ENCODE measurements around the gene KRTAP5-11. TPM values are rescaled to one million over a fixed set of nuclear protein-coding genes. Genes with fewer than 3 reads are reported as not detected.
A peak's percentile ranks its signal among the peaks of the same experiment; 100 is the strongest.
"Not testable (repeated sequence)": the region's sequence is repeated elsewhere in the genome, so short reads cannot be mapped to it uniquely, and the experiment has no call there.

Gene KRTAP5-11
- total RNA-seq, 3 donors from 2014 or later (not counting 1 experiment from before 2014, with no cell fraction given), result not detected

GRCh38 chr11:71535825-71536224, 46.9 kb downstream of the KRTAP5-11 start:
- intact Hi-C loops (cut with micrococcal nuclease), result no loop called here
- Histone ChIP-seq H3K9me3 (ENCODE audit: control insufficient read depth, insufficient read depth, low read length) (no peaks in the 10 kb centered on the region), H3K27ac (ENCODE audit: low read length) (no peak overlapping the region), H3K27me3 (ENCODE audit: control insufficient read depth, insufficient read depth, low read length) (no peaks in the 10 kb centered on the region), H3K36me3 (ENCODE audit: control insufficient read depth, insufficient read depth, low read length) (no peaks in the 10 kb centered on the region), H3K4me1 (ENCODE audit: control insufficient read depth, insufficient read depth, low read length) (no peaks in the 10 kb centered on the region), H3K4me3 (ENCODE audit: low read length) (no peak overlapping the region)
- H3K27me3 Mint-ChIP-seq (ENCODE audit: low read depth in 2 of 2), result peaks cover 0 to 7% of the 10 kb centered on the region in 2 donors
- no peaks in the 10 kb centered on the region for H3K36me3 Mint-ChIP-seq
- no peaks in the 10 kb centered on the region for H3K9me3 Mint-ChIP-seq
- no peak overlapping the region for H3K4me3 Mint-ChIP-seq
- no peak overlapping the region for H3K27ac Mint-ChIP-seq
- WGBS (ENCODE audit: insufficient coverage), result 92% methylated on average over 9 of the region's 9 CpGs
- H3K4me1 Mint-ChIP-seq, result no peaks in the 10 kb centered on the region
- TF ChIP-seq, protein P1, sequence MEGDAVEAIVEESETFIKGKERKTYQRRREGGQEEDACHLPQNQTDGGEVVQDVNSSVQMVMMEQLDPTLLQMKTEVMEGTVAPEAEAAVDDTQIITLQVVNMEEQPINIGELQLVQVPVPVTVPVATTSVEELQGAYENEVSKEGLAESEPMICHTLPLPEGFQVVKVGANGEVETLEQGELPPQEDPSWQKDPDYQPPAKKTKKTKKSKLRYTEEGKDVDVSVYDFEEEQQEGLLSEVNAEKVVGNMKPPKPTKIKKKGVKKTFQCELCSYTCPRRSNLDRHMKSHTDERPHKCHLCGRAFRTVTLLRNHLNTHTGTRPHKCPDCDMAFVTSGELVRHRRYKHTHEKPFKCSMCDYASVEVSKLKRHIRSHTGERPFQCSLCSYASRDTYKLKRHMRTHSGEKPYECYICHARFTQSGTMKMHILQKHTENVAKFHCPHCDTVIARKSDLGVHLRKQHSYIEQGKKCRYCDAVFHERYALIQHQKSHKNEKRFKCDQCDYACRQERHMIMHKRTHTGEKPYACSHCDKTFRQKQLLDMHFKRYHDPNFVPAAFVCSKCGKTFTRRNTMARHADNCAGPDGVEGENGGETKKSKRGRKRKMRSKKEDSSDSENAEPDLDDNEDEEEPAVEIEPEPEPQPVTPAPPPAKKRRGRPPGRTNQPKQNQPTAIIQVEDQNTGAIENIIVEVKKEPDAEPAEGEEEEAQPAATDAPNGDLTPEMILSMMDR (IDR thresholded peaks at IDR 0.05), result no peak
- ATAC-seq, result no peak
- DNase-seq, result no peak

DNA sequence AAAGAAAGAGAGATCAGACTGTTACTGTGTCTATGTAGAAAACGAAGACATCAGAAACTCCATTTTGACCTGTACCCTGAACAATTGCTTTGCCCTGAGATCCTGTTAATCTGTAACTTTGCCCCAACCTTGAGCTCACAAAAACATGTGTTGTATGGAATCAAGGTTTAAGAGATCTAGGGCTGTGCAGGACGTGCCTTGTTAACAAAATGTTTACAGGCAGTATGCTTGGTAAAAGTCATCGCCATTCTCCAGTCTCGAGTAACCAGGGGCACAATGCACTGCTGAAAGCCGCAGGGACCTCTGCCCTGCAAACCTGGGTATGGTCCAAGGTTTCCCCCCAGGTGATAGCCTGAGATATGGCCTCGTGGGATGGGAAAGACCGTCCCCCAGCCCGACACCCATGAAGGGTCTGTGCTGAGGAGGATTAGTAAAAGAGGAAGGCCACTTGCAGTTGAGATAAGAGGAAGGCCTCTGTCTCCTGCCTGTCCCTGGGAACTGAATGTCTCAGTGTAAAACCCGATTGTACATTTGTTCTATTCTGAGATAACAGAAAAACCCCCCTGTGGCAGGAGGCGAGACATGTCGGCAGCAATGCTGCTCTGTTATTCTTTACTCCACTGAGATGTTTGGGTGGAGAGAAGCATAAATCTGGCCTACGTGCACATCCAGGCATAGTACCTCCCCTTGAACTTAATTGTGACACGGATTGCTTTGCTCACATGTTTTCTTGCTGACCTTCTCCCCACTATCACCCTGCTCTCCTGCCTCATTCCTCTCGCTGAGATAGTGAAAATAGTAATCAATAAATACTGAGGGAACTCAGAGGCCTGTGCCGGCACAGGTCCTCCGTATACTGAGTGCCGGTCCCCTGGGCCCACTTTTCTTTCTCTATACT, 47.7 kb downstream of the KRTAP5-11 start:
- H3K27me3 Mint-ChIP-seq (ENCODE audit: low read depth in 2 of 2); H3K36me3 Mint-ChIP-seq; H3K9me3 ChIP-seq (ENCODE audit: control insufficient read depth, insufficient read depth, low read length): not testable (repeated sequence)

DNA sequence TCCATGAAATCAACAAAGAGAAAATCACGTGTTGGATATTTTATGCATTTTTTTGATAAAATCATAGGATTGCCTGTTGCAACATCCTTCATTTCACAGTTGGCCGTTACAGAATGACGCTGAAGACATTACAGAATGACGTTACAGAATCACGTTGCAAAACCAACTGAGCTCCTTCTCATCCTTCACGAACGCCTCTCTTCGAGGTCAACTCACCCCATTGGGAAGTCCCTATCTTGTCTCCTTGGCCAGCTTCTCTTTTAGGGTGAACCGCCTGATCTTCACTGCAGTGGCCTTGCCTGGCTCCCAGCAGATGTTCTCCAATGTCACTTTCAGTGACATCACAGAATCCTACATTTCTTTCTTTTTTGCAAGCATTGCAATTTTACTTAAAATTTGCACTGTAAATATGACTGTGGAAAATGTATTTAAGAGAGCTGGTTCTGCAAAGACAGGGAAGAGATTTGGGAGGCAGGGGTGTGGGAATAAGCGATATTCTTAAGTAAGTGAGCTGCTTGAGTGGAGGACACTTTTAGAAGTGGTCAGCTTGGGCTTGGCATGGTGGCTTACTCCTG, 50.6 kb downstream of the KRTAP5-11 start:
- H3K27ac ChIP-seq (ENCODE audit: low read length), result no peak overlapping the region
- WGBS (ENCODE audit: insufficient coverage), result 82% methylated on average over 10 of the region's 10 CpGs
- intact Hi-C loops (cut with micrococcal nuclease), result no loop called here
- no peaks in the 10 kb centered on the region for H3K36me3 Mint-ChIP-seq
- DNase-seq (no peak), ATAC-seq (peak in 1 of 3 donors; percentile 24)
- H3K4me1 Mint-ChIP-seq, result no peaks in the 10 kb centered on the region
- no peak overlapping the region for H3K4me3 ChIP-seq (ENCODE audit: low read length)
- no peaks in the 10 kb centered on the region for H3K27me3 ChIP-seq (ENCODE audit: control insufficient read depth, insufficient read depth, low read length)
- H3K36me3 ChIP-seq (ENCODE audit: control insufficient read depth, insufficient read depth, low read length), result no peaks in the 10 kb centered on the region
- TF ChIP-seq, protein P1 (IDR thresholded peaks at IDR 0.05), result no peak
- no peaks in the 10 kb centered on the region for H3K9me3 Mint-ChIP-seq
- no peaks in the 10 kb centered on the region for H3K4me1 ChIP-seq (ENCODE audit: control insufficient read depth, insufficient read depth, low read length)
- H3K27me3 Mint-ChIP-seq (ENCODE audit: low read depth in 2 of 2), result no peaks in the 10 kb centered on the region
- H3K4me3 Mint-ChIP-seq, result no peak overlapping the region
- no peak overlapping the region for H3K27ac Mint-ChIP-seq
- no peaks in the 10 kb centered on the region for H3K9me3 ChIP-seq (ENCODE audit: control insufficient read depth, insufficient read depth, low read length)

More for the DNA sequence above, 47.7 kb downstream of the KRTAP5-11 start:
- intact Hi-C loops (cut with micrococcal nuclease); H3K4me3 Mint-ChIP-seq; H3K27me3 ChIP-seq (ENCODE audit: control insufficient read depth, insufficient read depth, low read length); ATAC-seq; DNase-seq; H3K9me3 Mint-ChIP-seq; H3K4me1 ChIP-seq (ENCODE audit: control insufficient read depth, insufficient read depth, low read length); H3K4me1 Mint-ChIP-seq; H3K36me3 ChIP-seq (ENCODE audit: control insufficient read depth, insufficient read depth, low read length); H3K4me3 ChIP-seq (ENCODE audit: low read length); H3K27ac Mint-ChIP-seq; H3K27ac ChIP-seq (ENCODE audit: low read length): not testable (repeated sequence)
- 65% methylated on average over 17 of the region's 17 CpGs for WGBS (ENCODE audit: insufficient coverage)

Other genes with a start within 250 kb of the KRTAP5-11 start
- gene DHCR7, start 134.5 kb downstream of the KRTAP5-11 start, total RNA-seq, result 10 to 100 TPM; 12.5 to 18.1 (median 15.9) TPM
- 100 to 1,000 TPM; 134 to 156 (median 150) TPM for gene NADSYN1, start 129.7 kb downstream of the KRTAP5-11 start, total RNA-seq
- gene KRTAP5-7, start 55.6 kb downstream of the KRTAP5-11 start, total RNA-seq, result under 1 TPM in 2 of 3 donors, not detected in 1; 0.19 to 0.25 TPM
- not detected for gene KRTAP5-8, start 44.9 kb downstream of the KRTAP5-11 start, total RNA-seq
- under 1 TPM in 1 of 3 donors, not detected in 2; 0.31 TPM for gene KRTAP5-9, start 34.5 kb downstream of the KRTAP5-11 start, total RNA-seq
- not detected for gene KRTAP5-10, start 17.3 kb downstream of the KRTAP5-11 start, total RNA-seq